GM10266 (cell line): ENCODE data around the gene TRAPPC2L.

Source experiments
- DNase-seq: peaks from one replicate; pipeline ENCODE4 v3.0.0; 2012; ENCODE audit errors: extremely low spot score
- CTCF ChIP-seq: IDR thresholded peaks from 2 replicates; pipeline ENCODE4 v1.5.1; 2012; ENCODE audit warnings: mild to moderate bottlenecking, low read depth; ENCODE audit not compliant: control insufficient read depth, insufficient read depth; ENCODE audit errors: missing control alignments

TRAPPC2L gene

GRCh38 chr16:88835818-88836217, 21.1 kb upstream of the TRAPPC2L start:
- no peak for TF ChIP-seq CTCF
- DNase-seq = no peak

- TF ChIP-seq CTCF = no peak
- DNase-seq = no peak
These were observed 20.1 kb upstream of the TRAPPC2L start for GRCh38 chr16:88836791-88837190.

GRCh38 chr16:88837806-88838205, 19.1 kb upstream of the TRAPPC2L start:
- no peak for TF ChIP-seq CTCF
- no peak for DNase-seq

GRCh38 chr16:88838566-88838965, 18.4 kb upstream of the TRAPPC2L start:
- TF ChIP-seq CTCF = no peak
- DNase-seq = no peak

- no peak for TF ChIP-seq CTCF
- no peak for DNase-seq
These were observed 17.8 kb upstream of the TRAPPC2L start for GRCh38 chr16:88839026-88839529.

- TF ChIP-seq CTCF = no peak
- DNase-seq = no peak
These were observed 17.0 kb upstream of the TRAPPC2L start for GRCh38 chr16:88839745-88840599.

- DNase-seq = no peak
These were observed 16.2 kb upstream of the TRAPPC2L start for GRCh38 chr16:88840600-88841215.

More at GRCh38 chr16:88840600-88841215, 16.2 kb upstream of the TRAPPC2L start:
- no peak for TF ChIP-seq CTCF
